Esophagus squamous epithelium (tissue), 4 donors: ENCODE results near the gene CPA5.

Source experiments
- CTCF ChIP-seq, 6 experiments: fragments of 450-650 bp in 4 of 6; fragments of 200-600 bp in 2 of 6; sonication (generic) in 2 of 6; IDR thresholded peaks; one replicate each; pipeline ENCODE4 v1.5.1; 2016 to 2019; ENCODE audit warnings: antibody characterized with exemption in 6 of 6, mild to moderate bottlenecking in 4 of 6, moderate library complexity in 4 of 6
- POLR2A ChIP-seq, 4 donors: fragments of 450-650 bp; IDR thresholded peaks; one replicate each; pipeline ENCODE4 v1.6.1; 2017; ENCODE audit warnings: antibody characterized with exemption in 4 of 4, mild to moderate bottlenecking in 4 of 4, moderate library complexity in 3 of 4

DNA sequence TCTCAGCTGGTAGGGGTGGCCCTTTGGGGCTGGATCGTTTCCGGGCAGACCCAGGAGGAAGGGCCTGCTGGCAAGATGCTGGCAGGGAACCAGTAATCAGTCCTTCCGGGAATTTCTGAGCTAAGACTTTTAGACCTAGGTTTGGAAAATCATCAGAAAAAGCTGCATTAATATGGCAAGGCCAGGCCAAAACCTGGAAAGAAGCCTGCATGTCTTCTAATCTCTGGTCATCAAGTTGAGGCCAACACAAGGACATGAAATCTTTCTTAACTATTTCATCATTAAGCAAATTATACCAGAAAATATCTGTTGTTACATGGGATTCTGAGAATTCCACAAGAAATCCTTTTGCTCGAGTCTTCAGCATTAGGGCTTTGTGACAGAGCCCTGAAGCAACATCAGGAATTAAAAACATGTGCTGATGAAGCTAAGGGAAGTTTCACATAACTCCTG lies 55.5 kb downstream of the CPA5 start:
- TF ChIP-seq CTCF (IDR thresholded peaks at IDR 0.05) (no peak), POLR2A (IDR thresholded peaks at IDR 0.05) (no peak)
